A549 (cell line): ENCODE results near the gene MRPL12.

ENCODE experiments used
- CBX2 ChIP-seq: fragments of 200-600 bp; sonication (generic); IDR thresholded peaks from 2 replicates; pipeline ENCODE4 v1.6.1; 2016; ENCODE audit warnings: low read depth, mild to moderate bottlenecking, borderline replicate concordance
- CTCF ChIP-seq: fragments of >200 bp; sonication (Bioruptor Twin); formaldehyde crosslinking; IDR thresholded peaks from 3 replicates; pipeline ENCODE4 v1.5.1; 2016
- JUN ChIP-seq, 2 experiments: fragments of >200 bp; sonication (Bioruptor Twin); formaldehyde crosslinking; IDR thresholded peaks; 2 replicates in 1 of 2; 3 replicates in 1 of 2; pipeline ENCODE4 v1.6.1; 2016 to 2017
- KDM5A ChIP-seq: fragments of 200-600 bp; sonication (generic); IDR thresholded peaks from 2 replicates; pipeline ENCODE4 v1.6.1; 2016; ENCODE audit warnings: antibody characterized with exemption, mild to moderate bottlenecking
- MAFK ChIP-seq: fragments of 450-650 bp; IDR thresholded peaks from 2 replicates; pipeline ENCODE4 v1.6.1; 2014; ENCODE audit not compliant: partially characterized antibody
- POLR2A ChIP-seq: IDR thresholded peaks from 2 replicates; pipeline ENCODE4 v1.6.1; 2012; ENCODE audit warnings: mild to moderate bottlenecking, low read length
- RAD21 ChIP-seq, 2 experiments: fragments of >200 bp in 1 of 2; sonication (Bioruptor Twin) in 1 of 2; formaldehyde crosslinking in 1 of 2; IDR thresholded peaks in 1 of 2; conservative IDR thresholded peaks in 1 of 2; 2 replicates in 1 of 2; 3 replicates in 1 of 2; pipeline ENCODE4 v1.6.1; 2012 to 2018; ENCODE audit warnings: inconsistent platforms in 1 of 2
- RARB ChIP-seq: fragments of 250-450 bp; sonication (Bioruptor Pico); IDR thresholded peaks from 2 replicates; pipeline ENCODE4 v1.8.0; 2021; ENCODE audit warnings: mild to moderate bottlenecking, moderate library complexity
- RNF2 ChIP-seq: fragments of 200-600 bp; sonication (generic); IDR thresholded peaks from 2 replicates; pipeline ENCODE4 v1.6.1; 2016; ENCODE audit warnings: low read depth, mild to moderate bottlenecking, antibody characterized with exemption, moderate library complexity, borderline replicate concordance
- ZNF302 ChIP-seq: fragments of 250-450 bp; sonication (Bioruptor Pico); IDR thresholded peaks from 2 replicates; pipeline ENCODE4 v1.9.0; 2021; ENCODE audit warnings: inconsistent platforms, mild to moderate bottlenecking, moderate library complexity
- TF ChIP-seq, protein P1 (sequence below): fragments of 200-600 bp; sonication (generic); IDR thresholded peaks from 2 replicates; pipeline ENCODE4 v1.6.1; 2016; ENCODE audit warnings: antibody characterized with exemption, mild to moderate bottlenecking, moderate library complexity

- TF ChIP-seq ZNF302 (CRISPR knock-in tag) (no peak), CTCF (no peak), MAFK (no peak), RAD21 (conservative IDR thresholded peaks at IDR 0.05 in 1 of 2, IDR thresholded peaks at IDR 0.05 in 1 of 2) (no peak), RNF2 (no peak), POLR2A (no peak), JUN (IDR thresholded peaks at IDR 0.05) (no peak), KDM5A (no peak), CBX2 (no peak), RARB (CRISPR knock-in tag) (no peak)
- TF ChIP-seq, protein P1, sequence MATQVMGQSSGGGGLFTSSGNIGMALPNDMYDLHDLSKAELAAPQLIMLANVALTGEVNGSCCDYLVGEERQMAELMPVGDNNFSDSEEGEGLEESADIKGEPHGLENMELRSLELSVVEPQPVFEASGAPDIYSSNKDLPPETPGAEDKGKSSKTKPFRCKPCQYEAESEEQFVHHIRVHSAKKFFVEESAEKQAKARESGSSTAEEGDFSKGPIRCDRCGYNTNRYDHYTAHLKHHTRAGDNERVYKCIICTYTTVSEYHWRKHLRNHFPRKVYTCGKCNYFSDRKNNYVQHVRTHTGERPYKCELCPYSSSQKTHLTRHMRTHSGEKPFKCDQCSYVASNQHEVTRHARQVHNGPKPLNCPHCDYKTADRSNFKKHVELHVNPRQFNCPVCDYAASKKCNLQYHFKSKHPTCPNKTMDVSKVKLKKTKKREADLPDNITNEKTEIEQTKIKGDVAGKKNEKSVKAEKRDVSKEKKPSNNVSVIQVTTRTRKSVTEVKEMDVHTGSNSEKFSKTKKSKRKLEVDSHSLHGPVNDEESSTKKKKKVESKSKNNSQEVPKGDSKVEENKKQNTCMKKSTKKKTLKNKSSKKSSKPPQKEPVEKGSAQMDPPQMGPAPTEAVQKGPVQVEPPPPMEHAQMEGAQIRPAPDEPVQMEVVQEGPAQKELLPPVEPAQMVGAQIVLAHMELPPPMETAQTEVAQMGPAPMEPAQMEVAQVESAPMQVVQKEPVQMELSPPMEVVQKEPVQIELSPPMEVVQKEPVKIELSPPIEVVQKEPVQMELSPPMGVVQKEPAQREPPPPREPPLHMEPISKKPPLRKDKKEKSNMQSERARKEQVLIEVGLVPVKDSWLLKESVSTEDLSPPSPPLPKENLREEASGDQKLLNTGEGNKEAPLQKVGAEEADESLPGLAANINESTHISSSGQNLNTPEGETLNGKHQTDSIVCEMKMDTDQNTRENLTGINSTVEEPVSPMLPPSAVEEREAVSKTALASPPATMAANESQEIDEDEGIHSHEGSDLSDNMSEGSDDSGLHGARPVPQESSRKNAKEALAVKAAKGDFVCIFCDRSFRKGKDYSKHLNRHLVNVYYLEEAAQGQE: no peak
Measured at GRCh38 chr17:81713556-81714411, 10.6 kb downstream of the MRPL12 start.
